Bronchial epithelial cell (primary cell): ENCODE data around the gene HPS3. TPM values are rescaled to one million over a fixed set of nuclear protein-coding genes. Genes with fewer than 3 reads are reported as not detected.

ENCODE experiments used
- DNase-seq: peaks from one replicate; pipeline ENCODE4 v3.0.0-alpha.2; 2010; ENCODE audit warnings: low read depth
- FAIRE-seq: peaks from 2 replicates; lab custom pipeline; 2011; peaks lifted over from hg19 to GRCh38; lab: Jason Lieb, UNC
- H3K27me3 ChIP-seq: 2 replicates; pipeline ENCODE4 v1.5.1; 2011; ENCODE audit warnings: low read length; ENCODE audit not compliant: control insufficient read depth, insufficient read depth
- H3K36me3 ChIP-seq: 2 replicates; pipeline ENCODE4 v1.5.1; 2011; ENCODE audit warnings: low read length; ENCODE audit not compliant: control insufficient read depth, insufficient read depth
- H3K4me3 ChIP-seq: 2 replicates; pipeline ENCODE4 v1.5.1; 2011; ENCODE audit warnings: mild to moderate bottlenecking, low read depth, low read length, control low read depth
- CTCF ChIP-seq: IDR thresholded peaks from 2 replicates; pipeline ENCODE4 v1.5.1; 2011; ENCODE audit warnings: mild to moderate bottlenecking, moderate library complexity, low read length, control low read depth, inconsistent platforms; ENCODE audit not compliant: insufficient read depth, severe bottlenecking
- total RNA-seq: library from RNA; depleted of rRNA; stranded (reverse); fragments of >200 nt; gene quantifications from 2 replicates; pipeline ENCODE4 v1.2.1, GENCODE V29; 2014

The HPS3 gene
- total RNA-seq, 1 donor from 2014 or later: 8.2 TPM

GRCh38 chr3:149114458-149114857 is 15.0 kb upstream of the HPS3 start:
- DNase-seq (no peak), FAIRE-seq (no peak)

GRCh38 chr3:149115114-149115513 is 14.3 kb upstream of the HPS3 start:
- no peak for FAIRE-seq
- H3K27me3 ChIP-seq: no peaks in the 10 kb centered on the region
- TF ChIP-seq CTCF: no peak
- DNase-seq: no peak
- H3K36me3 ChIP-seq: no peaks in the 10 kb centered on the region
- H3K4me3 ChIP-seq: no peak overlapping the region

More at GRCh38 chr3:149114458-149114857, 15.0 kb upstream of the HPS3 start:
- Histone ChIP-seq H3K27me3 (no peaks in the 10 kb centered on the region), H3K36me3 (no peaks in the 10 kb centered on the region), H3K4me3 (no peak overlapping the region)
- no peak for TF ChIP-seq CTCF

- DNase-seq: no peak
- Histone ChIP-seq H3K27me3 (no peaks in the 10 kb centered on the region), H3K36me3 (no peaks in the 10 kb centered on the region), H3K4me3 (no peak overlapping the region)
- no peak for FAIRE-seq
- TF ChIP-seq CTCF: no peak
Observed at GRCh38 chr3:149118724-149119123, 10.7 kb upstream of the HPS3 start.

GRCh38 chr3:149119466-149119865 is 10.0 kb upstream of the HPS3 start:
- Histone ChIP-seq H3K36me3 (no peaks in the 10 kb centered on the region), H3K4me3 (no peak overlapping the region), H3K27me3 (no peaks in the 10 kb centered on the region)
- TF ChIP-seq CTCF: no peak
- DNase-seq (no peak), FAIRE-seq (no peak)

- peak; percentile 38 for TF ChIP-seq CTCF
- H3K27me3 ChIP-seq: no peaks in the 10 kb centered on the region
- no peak overlapping the region for H3K4me3 ChIP-seq
- FAIRE-seq (no peak), DNase-seq (peak; percentile 67)
- H3K36me3 ChIP-seq: no peaks in the 10 kb centered on the region
Observed at GRCh38 chr3:149120051-149120972, 9.1 kb upstream of the HPS3 start.
